HepG2 (cell line): ENCODE data around the gene POC1B. TPM values are rescaled to one million over a fixed set of nuclear protein-coding genes. Genes with fewer than 3 reads are reported as not detected.

Source experiments
- AGO1 ChIP-seq: fragments of 200-400 bp; formaldehyde crosslinking; IDR thresholded peaks from 2 replicates; pipeline ENCODE4 v1.6.1; 2017; ENCODE audit warnings: mild to moderate bottlenecking, low read depth, low read length, moderate library complexity; ENCODE audit not compliant: poor library complexity, severe bottlenecking
- BCLAF1 ChIP-seq: fragments of 450-650 bp; IDR thresholded peaks from 2 replicates; pipeline ENCODE4 v1.6.1; 2017; ENCODE audit warnings: mild to moderate bottlenecking
- CCAR2 ChIP-seq: fragments of 200-400 bp; formaldehyde crosslinking; optimal IDR thresholded peaks from 2 replicates; pipeline ENCODE3; 2018; ENCODE audit warnings: low read depth, mild to moderate bottlenecking, low read length, moderate library complexity
- CEBPB ChIP-seq: IDR thresholded peaks from 2 replicates; pipeline ENCODE4 v1.6.1; 2011; ENCODE audit warnings: low read depth, low read length, improper control_type of control experiment, borderline replicate concordance
- CEBPG ChIP-seq: IDR thresholded peaks from 2 replicates; pipeline ENCODE4 v1.6.1; 2016
- HNRNPUL1 ChIP-seq: fragments of 200-400 bp; formaldehyde crosslinking; IDR thresholded peaks from 2 replicates; pipeline ENCODE4 v1.6.1; 2017; ENCODE audit warnings: low read depth, mild to moderate bottlenecking, low read length, moderate library complexity
- MED13 ChIP-seq: sonication (generic); formaldehyde crosslinking; IDR thresholded peaks from 2 replicates; pipeline ENCODE4 v1.5.0; 2020; ENCODE audit warnings: missing genetic modification reagents
- NFYB ChIP-seq: sonication (generic); formaldehyde crosslinking; IDR thresholded peaks from 2 replicates; pipeline ENCODE4 v1.4.0; 2020; ENCODE audit warnings: missing genetic modification reagents
- PHF20 ChIP-seq: sonication (generic); formaldehyde crosslinking; IDR thresholded peaks from 2 replicates; pipeline ENCODE4 v1.5.0; 2020; ENCODE audit warnings: mild to moderate bottlenecking, missing genetic modification reagents
- RNF219 ChIP-seq: sonication (generic); formaldehyde crosslinking; IDR thresholded peaks from 2 replicates; pipeline ENCODE4 v1.5.0; 2020; ENCODE audit warnings: mild to moderate bottlenecking, missing genetic modification reagents
- SNAPC5 ChIP-seq: sonication (generic); formaldehyde crosslinking; IDR thresholded peaks from 2 replicates; pipeline ENCODE4 v1.8.1; 2023; ENCODE audit warnings: mild to moderate bottlenecking, missing genetic modification reagents, borderline replicate concordance
- SP140L ChIP-seq: sonication (generic); formaldehyde crosslinking; IDR thresholded peaks from 2 replicates; pipeline ENCODE4 v1.4.0; 2020; ENCODE audit warnings: missing genetic modification reagents, borderline replicate concordance
- TERF1 ChIP-seq: sonication (generic); formaldehyde crosslinking; IDR thresholded peaks from 2 replicates; pipeline ENCODE4 v1.8.0; 2022; ENCODE audit warnings: mild to moderate bottlenecking, missing genetic modification reagents, moderate library complexity
- TRIM24 ChIP-seq: sonication (generic); formaldehyde crosslinking; IDR thresholded peaks from 2 replicates; pipeline ENCODE4 v1.8.0; 2022; ENCODE audit warnings: mild to moderate bottlenecking, missing genetic modification reagents
- ZNF138 ChIP-seq: sonication (generic); formaldehyde crosslinking; IDR thresholded peaks from 2 replicates; pipeline ENCODE4 v1.5.0; 2020; ENCODE audit warnings: mild to moderate bottlenecking, low read depth, missing genetic modification reagents
- ZNF143 ChIP-seq: sonication (generic); formaldehyde crosslinking; IDR thresholded peaks from 2 replicates; pipeline ENCODE4 v1.4.0; 2020; ENCODE audit warnings: missing genetic modification reagents
- ZNF281 ChIP-seq: sonication (generic); formaldehyde crosslinking; IDR thresholded peaks from 2 replicates; pipeline ENCODE4 v1.4.0; 2020; ENCODE audit warnings: missing genetic modification reagents, borderline replicate concordance
- ZNF501 ChIP-seq: sonication (generic); formaldehyde crosslinking; IDR thresholded peaks from 2 replicates; pipeline ENCODE4 v1.5.1; 2020; ENCODE audit warnings: mild to moderate bottlenecking, moderate library complexity, missing genetic modification reagents
- ZNF563 ChIP-seq: sonication (generic); formaldehyde crosslinking; IDR thresholded peaks from 2 replicates; pipeline ENCODE4 v1.8.0; 2022; ENCODE audit warnings: mild to moderate bottlenecking, moderate library complexity, missing genetic modification reagents
- ZNF652 ChIP-seq: IDR thresholded peaks from 2 replicates; pipeline ENCODE4 v1.6.1; 2016; ENCODE audit warnings: low read depth, borderline replicate concordance
- ZNF792 ChIP-seq: IDR thresholded peaks from 2 replicates; pipeline ENCODE4 v1.6.1; 2016
- polyA plus RNA-seq, 8 experiments: library from polyadenylated mRNA; depleted of rRNA in 3 of 8; stranded (reverse) in 7 of 8; unstranded in 1 of 8; fragments of >200 nt; fragmentation: Illumina TruSeq in 4 of 8; extraction: Trizol in 4 of 8; gene quantifications; 2 replicates each; pipeline versions ENCODE4 v1.2.1 to v1.2.3, GENCODE V29; 2011 to 2016; ENCODE audit warnings: low read depth in 4 of 8, missing spikeins in 1 of 8, mixed read lengths in 1 of 8; ENCODE audit not compliant: insufficient read depth in 1 of 8
- total RNA-seq, 5 experiments: library from RNA; depleted of rRNA; stranded (reverse); fragments of >200 nt; fragmentation: Illumina TruSeq; extraction: Trizol; gene quantifications; 2 replicates each; pipeline ENCODE4 v1.2.3, GENCODE V29; 2016; ENCODE audit warnings: low read depth in 1 of 5

POC1B gene
- total and polyA plus RNA-seq, 2 of the 13 experiments (the other 11 are each of a cell fraction or from before 2014, with no cell fraction given), result 9.3 to 11.0 TPM

GRCh38 chr12:89524541-89525304 lies 1.1 kb downstream of the POC1B start, which contains the start of gene GALNT4 (continued):
- TF ChIP-seq SP140L (CRISPR knock-in tag) (no peak), HNRNPUL1 (no peak), SNAPC5 (0 out of 2 replicates have a peak, but pooled peaks have one; percentile 2), TRIM24 (CRISPR knock-in tag) (no peak), CCAR2 (no peak), MED13 (CRISPR knock-in tag) (no peak), BCLAF1 (no peak), ZNF501 (no peak), RNF219 (CRISPR knock-in tag) (no peak), ZNF563 (peak; percentile 48; the same call in 1 of the 2 replicates), NFYB (no peak), ZNF652 (CRISPR knock-in tag) (0 out of 2 replicates have a peak, but pooled peaks have one; percentile 34), CEBPG (CRISPR knock-in tag) (no peak), ZNF281 (CRISPR knock-in tag) (no peak), ZNF143 (CRISPR knock-in tag) (no peak), AGO1 (no peak), CEBPB (no peak), TERF1 (CRISPR knock-in tag) (no peak), ZNF792 (peak; percentile 62; the same call in 1 of the 2 replicates), PHF20 (peak; percentile 43; the same call in 1 of the 2 replicates), ZNF138 (no peak)
